ENCODE measurements around the gene ENC1. TPM values are rescaled to one million over a fixed set of nuclear protein-coding genes. Genes with fewer than 3 reads are reported as not detected.

ENC1 gene
- total RNA-seq, 4 donors from 2014 or later, result 8.9 to 23.7 (median 13.1) TPM

- WGBS, result 92% methylated on average over 4 of the region's 4 CpGs
- no peak for DNase-seq (ENCODE audit: extremely low spot score)
- no peak for TF ChIP-seq POLR2A (IDR thresholded peaks at IDR 0.05; ENCODE audit: low read depth)
- no peak for TF ChIP-seq POLR2AphosphoS5 (IDR thresholded peaks at IDR 0.05)
- no peak for TF ChIP-seq CTCF (IDR thresholded peaks at IDR 0.05)
- no peak for TF ChIP-seq EP300 (IDR thresholded peaks at IDR 0.05)
- intact Hi-C loops (cut with DNase I), result no loop called here
- peaks cover 0 to 9% (median 2%) of the 10 kb centered on the region in 4 donors for H3K36me3 ChIP-seq
- H3K27me3 ChIP-seq, result no peaks in the 10 kb centered on the region
- H3K27ac ChIP-seq (replicated peaks in 1 of 4), result no peak overlapping the region
- H3K4me1 ChIP-seq, result no peaks in the 10 kb centered on the region
- H3K4me3 ChIP-seq, result no peak overlapping the region
- H3K9me3 ChIP-seq, result no peaks in the 10 kb centered on the region
Measured at GRCh38 chr5:74624501-74624900, 16.0 kb downstream of the ENC1 start.

GRCh38 chr5:74623748-74624408 is 16.6 kb downstream of the ENC1 start:
- Histone ChIP-seq H3K36me3 (peaks cover 0 to 3% (median 0%) of the 10 kb centered on the region in 4 donors), H3K4me1 (no peaks in the 10 kb centered on the region), H3K4me3 (no peak overlapping the region), H3K27me3 (no peaks in the 10 kb centered on the region), H3K9me3 (no peaks in the 10 kb centered on the region), H3K27ac (replicated peaks in 1 of 4) (no peak overlapping the region)
- TF ChIP-seq POLR2AphosphoS5 (IDR thresholded peaks at IDR 0.05) (no peak), POLR2A (IDR thresholded peaks at IDR 0.05; ENCODE audit: low read depth) (no peak), CTCF (IDR thresholded peaks at IDR 0.05) (no peak), EP300 (IDR thresholded peaks at IDR 0.05) (no peak)
- 84% methylated on average over 5 of the region's 5 CpGs for WGBS
- DNase-seq (ENCODE audit: extremely low spot score), result no peak
- intact Hi-C loops (cut with DNase I), result no loop called here

GRCh38 chr5:74623006-74623611 is 17.4 kb downstream of the ENC1 start:
- intact Hi-C loops (cut with DNase I), result no loop called here
- Histone ChIP-seq H3K36me3 (no peaks in the 10 kb centered on the region), H3K27ac (replicated peaks in 1 of 4) (no peak overlapping the region), H3K4me3 (no peak overlapping the region), H3K27me3 (no peaks in the 10 kb centered on the region), H3K9me3 (no peaks in the 10 kb centered on the region), H3K4me1 (no peaks in the 10 kb centered on the region)
- no peak for DNase-seq (ENCODE audit: extremely low spot score)
- 79% methylated on average over 3 of the region's 3 CpGs for WGBS
- TF ChIP-seq POLR2A (IDR thresholded peaks at IDR 0.05; ENCODE audit: low read depth), result no peak
- TF ChIP-seq EP300 (IDR thresholded peaks at IDR 0.05), result no peak
- no peak for TF ChIP-seq CTCF (IDR thresholded peaks at IDR 0.05)
- no peak for TF ChIP-seq POLR2AphosphoS5 (IDR thresholded peaks at IDR 0.05)

GRCh38 chr5:74622122-74622521 is 18.4 kb downstream of the ENC1 start:
- 64% methylated on average over 3 of the region's 3 CpGs for WGBS
- no peaks in the 10 kb centered on the region for H3K27me3 ChIP-seq
- intact Hi-C loops (cut with DNase I), result no loop called here
- H3K9me3 ChIP-seq, result no peaks in the 10 kb centered on the region
- H3K4me3 ChIP-seq, result no peak overlapping the region
- no peak overlapping the region for H3K27ac ChIP-seq (replicated peaks in 1 of 4)
- no peak for DNase-seq (ENCODE audit: extremely low spot score)
- no peak for TF ChIP-seq EP300 (IDR thresholded peaks at IDR 0.05)
- no peak for TF ChIP-seq POLR2A (IDR thresholded peaks at IDR 0.05; ENCODE audit: low read depth)
- no peak for TF ChIP-seq CTCF (IDR thresholded peaks at IDR 0.05)
- no peaks in the 10 kb centered on the region for H3K36me3 ChIP-seq
- no peaks in the 10 kb centered on the region for H3K4me1 ChIP-seq
